Measurements from ENCODE around the gene EIF2S3B.
"Not testable (repeated sequence)": the region's sequence is repeated elsewhere in the genome, so short reads cannot be mapped to it uniquely, and the experiment has no call there.

GRCh38 chr12:10481901-10482300 lies 23.8 kb upstream of the EIF2S3B start:
- not testable (repeated sequence) for TF ChIP-seq CTCF (conservative IDR thresholded peaks at IDR 0.05); EZH2 (IDR thresholded peaks at IDR 0.05; ENCODE audit: low read depth)
